Stimulated activated naive CD4-positive, alpha-beta T cell treated with Interleukin-2 at 50 U/mL for 16 hours (primary cell): ENCODE measurements around the gene SLC2A4.
A peak's percentile ranks its signal among the peaks of the same experiment; 100 is the strongest.

Experiments used
- DNase-seq: peaks from one replicate; lab custom pipeline; 2025; lab: John Stamatoyannopoulos, UW

The SLC2A4 gene

GRCh38 chr17:7279448-7279847 is 2.1 kb upstream of the SLC2A4 start:
- no peak for DNase-seq

DNA sequence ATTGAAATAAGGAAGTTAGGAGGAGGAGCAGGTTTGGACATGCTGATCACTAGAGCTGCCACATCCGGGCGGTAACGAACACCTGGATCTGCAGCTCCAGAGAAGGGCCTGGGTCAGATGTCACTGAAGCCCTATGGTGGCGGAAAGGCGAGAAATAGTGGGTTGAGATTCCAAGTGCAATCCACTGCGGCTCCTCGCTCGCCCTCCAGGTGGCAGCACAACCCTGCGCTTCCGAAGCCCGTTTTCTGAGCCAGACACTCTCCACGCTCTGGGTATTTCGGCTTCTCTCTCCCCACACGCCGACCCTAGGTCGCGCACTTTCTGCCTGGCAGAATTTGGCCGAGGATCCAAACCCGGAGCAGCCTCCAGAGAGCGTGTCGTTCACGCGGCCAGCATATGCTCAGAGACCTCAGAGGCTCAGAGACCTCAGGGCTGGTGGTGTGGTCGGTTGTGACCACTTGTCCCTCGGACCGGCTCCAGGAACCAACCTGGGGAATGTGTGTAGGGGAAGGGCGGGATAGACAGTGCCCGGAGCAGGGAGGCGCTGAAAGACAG is 922 bp upstream of the SLC2A4 start:
- peak; percentile 80 for DNase-seq

DNA sequence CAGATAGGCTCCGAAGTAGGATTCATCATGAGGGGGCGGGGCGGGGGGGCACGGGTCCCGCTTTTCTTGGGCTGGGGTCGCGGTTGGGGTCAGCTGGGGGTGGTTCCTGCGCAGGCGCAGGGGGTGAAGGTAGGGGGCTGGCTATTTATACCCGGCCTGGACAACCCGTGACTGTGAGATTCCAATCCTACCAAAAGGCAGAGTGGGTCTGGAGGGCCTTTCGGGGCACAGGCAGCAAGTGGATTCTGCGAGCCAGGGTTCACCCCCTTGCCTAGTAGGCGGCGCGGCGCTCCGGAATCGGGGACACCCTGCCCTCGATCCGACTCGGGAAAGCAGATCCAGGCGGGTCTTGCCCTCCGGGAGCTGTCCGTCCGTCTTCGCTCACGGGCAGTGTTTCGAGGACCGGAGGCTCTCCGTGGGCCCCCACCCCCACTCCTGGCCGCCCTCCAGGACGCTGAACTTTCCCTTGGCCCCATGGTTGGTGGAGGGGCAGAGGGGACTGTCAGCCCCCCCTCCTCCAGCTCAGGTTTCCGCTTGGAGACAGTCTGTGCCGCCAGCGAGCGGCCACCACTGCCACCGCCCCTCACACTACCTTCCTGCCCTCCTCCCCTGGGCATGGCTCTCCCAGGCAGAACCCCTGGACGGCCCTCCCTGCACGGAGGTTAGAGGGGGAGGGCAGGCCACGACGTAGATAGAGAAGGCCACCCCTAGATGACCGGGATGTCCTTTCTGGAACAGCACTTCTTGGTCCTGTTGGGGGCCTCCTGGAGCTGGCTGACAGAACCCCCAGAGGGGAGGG is 634 bp downstream of the SLC2A4 start:
- DNase-seq, result no peak

DNA sequence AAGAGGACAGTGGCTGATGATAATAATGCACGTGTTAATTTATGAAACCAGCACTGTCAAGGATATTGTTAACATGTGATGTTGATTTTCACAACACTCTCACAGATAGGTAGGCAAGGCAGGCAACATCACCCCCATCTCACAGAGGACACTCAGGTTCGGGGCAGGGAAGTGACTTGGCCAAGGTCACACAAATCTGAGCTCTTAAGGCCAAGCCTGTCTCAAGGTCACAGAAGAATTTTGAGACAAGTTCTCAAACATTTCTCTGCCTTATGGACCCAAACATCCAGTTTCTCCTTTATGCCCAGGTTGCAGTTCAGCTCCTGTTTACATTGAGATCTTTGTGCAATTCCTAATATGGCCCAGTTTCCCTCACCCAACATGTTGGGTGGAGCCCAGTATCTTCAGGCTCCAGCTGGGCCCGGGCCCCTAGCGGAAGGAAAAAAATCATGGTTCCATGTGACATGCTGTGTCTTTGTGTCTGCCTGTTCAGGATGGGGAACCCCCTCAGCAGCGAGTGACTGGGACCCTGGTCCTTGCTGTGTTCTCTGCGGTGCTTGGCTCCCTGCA is 1.3 kb downstream of the SLC2A4 start:
- DNase-seq, result no peak

DNA sequence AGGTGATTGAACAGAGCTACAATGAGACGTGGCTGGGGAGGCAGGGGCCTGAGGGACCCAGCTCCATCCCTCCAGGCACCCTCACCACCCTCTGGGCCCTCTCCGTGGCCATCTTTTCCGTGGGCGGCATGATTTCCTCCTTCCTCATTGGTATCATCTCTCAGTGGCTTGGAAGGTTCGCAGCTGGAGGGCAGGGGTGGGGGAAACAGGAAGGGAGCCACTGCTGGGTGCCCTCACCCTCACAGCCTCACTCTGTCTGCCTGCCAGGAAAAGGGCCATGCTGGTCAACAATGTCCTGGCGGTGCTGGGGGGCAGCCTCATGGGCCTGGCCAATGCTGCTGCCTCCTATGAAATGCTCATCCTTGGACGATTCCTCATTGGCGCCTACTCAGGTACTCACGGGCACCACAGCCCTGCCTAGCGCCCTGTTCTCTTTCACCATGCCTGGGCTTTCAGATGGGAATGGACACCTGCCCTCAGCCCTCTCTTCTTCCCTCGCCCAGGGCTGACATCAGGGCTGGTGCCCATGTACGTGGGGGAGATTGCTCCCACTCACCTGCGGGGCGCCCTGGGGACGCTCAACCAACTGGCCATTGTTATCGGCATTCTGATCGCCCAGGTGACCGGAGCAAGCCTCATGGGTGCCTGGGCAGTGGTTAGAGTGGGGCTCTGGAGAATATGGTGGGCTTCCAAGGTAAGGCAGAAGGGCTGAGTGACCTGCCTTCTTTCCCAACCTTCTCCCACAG is 2.1 kb downstream of the SLC2A4 start:
- no peak for DNase-seq

DNA sequence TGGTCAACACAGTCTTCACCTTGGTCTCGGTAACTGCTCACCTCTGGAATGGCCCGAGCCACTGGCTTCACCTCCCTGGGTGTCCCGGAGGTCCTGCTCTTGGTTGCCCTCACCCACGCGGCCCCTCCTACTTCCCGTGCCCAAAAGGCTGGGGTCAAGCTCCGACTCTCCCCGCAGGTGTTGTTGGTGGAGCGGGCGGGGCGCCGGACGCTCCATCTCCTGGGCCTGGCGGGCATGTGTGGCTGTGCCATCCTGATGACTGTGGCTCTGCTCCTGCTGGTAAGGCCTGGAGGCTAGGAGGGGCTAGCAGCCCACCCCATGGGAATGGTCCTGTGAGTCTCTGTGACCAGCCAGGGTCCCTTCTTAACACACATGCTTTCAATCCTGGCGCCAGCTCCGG is 3.4 kb downstream of the SLC2A4 start:
- DNase-seq, result no peak

- no peak for DNase-seq
Observed at GRCh38 chr17:7285679-7286078, 4.2 kb downstream of the SLC2A4 start.

DNA sequence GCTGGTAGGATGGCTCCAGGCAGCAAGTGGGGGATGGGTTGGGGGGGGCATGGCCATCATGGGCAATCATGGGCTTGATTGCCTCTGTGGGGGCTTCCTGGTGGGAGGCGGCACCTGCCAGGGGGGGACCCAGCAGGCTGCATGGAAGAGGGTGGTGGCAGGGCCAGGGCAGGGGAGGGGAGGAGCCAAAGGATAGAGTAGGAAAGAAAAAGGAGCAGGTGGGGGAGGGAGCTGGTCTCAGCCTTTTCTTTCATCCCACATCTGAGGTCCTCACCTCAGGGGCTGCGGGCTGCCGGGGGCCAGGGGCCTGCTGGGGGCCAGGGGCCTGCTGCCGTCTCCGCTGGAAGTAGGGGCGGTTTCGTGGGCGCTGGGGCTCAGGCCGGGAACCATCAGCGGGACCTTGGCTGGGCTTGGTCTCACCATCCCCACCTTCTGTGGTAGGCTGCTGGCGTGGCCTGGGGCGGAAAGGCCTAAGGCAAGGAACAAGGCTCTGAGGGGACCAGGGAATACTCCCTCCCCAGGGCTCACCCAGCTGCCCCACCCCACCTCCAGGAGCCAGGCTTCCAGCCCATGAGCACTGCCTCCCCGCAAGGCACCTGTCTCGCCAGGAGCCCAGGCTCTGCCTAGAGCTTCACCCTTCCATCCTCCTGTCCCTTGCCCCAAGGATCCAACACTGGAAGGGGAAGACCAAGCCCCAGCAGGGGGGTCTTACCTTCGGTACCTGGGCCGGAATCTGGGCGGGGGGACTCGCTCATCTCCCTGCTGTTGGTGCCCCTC is 7.9 kb downstream of the SLC2A4 start:
- DNase-seq, result no peak

- no peak for DNase-seq
Observed at GRCh38 chr17:7290166-7290565, 8.6 kb downstream of the SLC2A4 start.

DNA sequence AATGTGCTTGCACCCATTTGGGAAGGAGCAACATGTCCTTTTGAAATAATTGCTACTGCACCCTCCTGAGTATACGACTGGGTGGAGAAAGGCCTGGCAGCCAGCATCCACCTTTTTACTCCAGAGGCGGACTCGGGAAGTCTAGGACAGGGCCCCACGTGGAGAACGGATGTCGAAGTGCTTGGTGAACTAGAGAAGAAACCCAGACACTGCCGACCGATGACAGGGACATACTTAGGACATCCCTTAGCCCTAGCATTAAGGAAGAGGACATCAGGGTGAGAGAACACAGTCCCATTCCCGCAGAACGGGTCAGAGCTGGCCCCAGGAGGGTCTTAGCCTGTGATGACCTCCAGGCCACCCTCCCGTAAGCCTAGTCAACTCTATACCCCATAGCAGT is 9.2 kb downstream of the SLC2A4 start:
- DNase-seq, result no peak

DNA sequence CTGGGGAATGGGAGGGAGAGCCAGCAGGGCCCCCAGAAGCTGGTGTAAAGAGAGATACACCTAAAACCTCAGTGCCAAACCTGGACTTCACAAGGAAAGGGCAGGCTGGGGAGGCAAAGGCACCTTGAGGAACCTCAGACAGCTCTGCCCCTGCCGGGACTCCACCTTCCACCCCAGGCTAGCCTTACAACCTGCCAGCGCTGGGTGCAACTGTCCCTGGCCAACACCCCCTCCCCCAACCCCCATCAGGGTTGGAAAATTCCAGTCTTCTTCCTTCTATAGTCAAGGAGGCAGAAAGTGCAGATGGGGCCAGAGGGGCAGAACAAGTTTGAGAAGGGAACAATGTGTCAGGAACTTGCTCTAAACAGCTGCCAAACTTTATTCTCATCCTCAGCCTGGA is 10.7 kb downstream of the SLC2A4 start:
- DNase-seq, result no peak

DNA sequence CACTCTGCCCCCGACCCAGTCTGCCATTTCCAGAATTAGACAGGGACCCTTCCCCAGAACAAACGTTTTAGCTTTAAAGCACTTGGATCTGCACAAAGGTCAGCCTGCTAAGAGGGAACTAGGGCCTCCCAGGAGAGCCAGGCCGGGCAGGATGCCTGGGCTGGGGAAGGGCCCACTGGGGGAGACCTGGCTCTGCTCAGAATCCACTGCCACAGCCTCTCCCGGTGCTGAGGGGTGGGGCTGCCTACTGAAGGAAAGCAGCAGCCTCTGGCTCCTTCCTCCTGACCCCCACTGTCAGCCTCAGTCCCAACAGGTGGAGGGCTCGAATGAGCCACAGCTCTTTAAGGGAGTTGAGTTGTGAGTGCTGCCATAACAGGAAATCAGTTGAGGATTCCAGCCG is 11.2 kb downstream of the SLC2A4 start:
- DNase-seq, result no peak

DNA sequence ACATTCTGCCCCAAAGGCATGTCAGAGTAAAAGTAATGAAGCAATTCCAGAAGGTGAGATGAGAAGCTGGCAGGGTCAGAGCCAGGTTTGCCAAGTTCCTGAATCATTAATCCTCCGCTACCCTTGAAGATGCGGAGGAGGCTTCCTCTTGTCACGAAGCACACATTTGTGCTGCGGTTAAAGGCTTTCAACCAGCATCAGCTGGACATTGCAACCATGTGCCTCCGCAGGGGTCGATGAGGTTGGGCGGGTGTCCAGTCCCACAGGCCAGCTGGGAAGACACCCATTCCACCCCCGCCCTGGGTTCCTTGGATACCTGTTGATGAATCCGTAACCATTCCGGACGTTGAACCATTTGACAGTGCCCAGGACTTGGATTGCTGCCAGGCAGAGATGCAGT is 11.6 kb downstream of the SLC2A4 start:
- no peak for DNase-seq

GRCh38 chr17:7293816-7294613 is 12.5 kb downstream of the SLC2A4 start:
- no peak for DNase-seq

DNA sequence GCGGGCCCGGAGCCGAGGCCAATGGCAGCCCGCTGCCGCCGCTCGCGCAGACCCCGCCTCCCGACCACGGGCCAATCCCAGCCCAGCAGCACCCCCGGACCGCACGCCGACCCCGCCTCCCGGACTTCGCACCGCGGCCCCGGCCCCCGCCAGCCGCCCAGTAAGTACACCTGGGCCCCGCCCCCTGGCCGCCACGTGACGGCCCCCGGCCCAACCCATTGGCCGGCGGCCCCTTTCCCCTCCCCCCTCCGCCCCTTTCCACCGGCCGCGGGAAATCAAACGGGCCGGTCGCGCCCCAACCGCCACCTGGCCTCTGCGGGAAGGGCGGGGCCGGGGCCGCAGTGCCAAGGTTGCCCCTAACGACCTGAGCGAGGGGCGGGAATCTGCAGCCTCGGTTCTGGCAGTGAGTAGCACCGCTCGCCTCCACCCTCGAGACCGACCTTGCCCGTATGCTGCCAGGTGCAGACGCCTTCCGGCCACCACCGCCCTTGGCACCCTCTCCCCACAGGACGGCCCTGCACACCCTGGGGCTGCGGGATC is 13.2 kb downstream of the SLC2A4 start, which contains the start of gene YBX2:
YBX2 (minus strand) TSS at position 26 of the 540 bp plus-strand sequence. CDS start 139 bp downstream, outside the sequence.
- peak; percentile 75 for DNase-seq

DNA sequence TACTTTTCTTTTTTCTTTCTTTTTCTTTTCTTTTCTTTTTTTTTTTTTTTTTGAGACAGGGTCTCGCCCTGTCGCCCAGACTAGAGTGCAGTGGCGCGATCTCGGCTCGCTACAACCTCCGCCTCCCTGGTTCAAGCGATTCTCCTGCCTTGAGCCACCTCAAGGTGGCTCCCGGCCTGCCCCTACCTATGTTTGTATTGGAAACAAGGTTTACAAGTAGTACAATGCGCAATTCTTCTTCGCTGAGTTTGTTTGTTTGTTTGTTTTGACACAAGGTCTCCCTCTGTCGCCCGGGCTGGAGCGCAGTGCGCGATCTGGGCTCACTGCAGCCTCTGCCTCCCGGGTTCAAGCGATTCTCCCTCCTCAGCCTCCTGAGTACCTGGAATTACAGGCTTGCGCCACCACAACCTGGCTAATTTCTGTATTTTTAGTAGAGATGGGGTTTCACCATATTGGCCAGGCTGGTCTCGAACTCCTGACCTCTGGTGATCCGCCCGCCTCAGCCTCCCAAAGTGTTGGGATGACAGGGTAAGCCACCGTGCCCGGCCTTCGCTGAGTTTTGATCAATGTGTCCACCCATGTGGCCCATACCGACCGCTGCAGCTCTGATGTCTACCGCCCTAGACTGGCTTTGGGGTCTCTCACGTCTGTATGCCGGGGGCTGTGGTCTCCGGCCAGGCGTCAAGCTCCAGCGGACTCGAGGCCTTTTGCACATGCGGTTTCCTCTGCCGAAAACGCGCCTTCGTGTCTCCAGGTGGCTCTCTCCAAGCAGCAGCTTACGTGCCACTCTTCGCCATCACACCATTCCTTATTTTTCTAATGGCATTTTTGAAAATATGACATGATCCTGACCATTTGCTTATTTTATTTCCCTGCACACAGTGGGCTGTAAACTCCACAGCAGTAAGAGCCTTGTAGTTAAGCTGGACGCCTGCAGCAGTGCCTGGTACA is 14.0 kb downstream of the SLC2A4 start:
- DNase-seq, result no peak

GRCh38 chr17:7296189-7296861 is 14.8 kb downstream of the SLC2A4 start:
- DNase-seq, result peak; percentile 56

DNA sequence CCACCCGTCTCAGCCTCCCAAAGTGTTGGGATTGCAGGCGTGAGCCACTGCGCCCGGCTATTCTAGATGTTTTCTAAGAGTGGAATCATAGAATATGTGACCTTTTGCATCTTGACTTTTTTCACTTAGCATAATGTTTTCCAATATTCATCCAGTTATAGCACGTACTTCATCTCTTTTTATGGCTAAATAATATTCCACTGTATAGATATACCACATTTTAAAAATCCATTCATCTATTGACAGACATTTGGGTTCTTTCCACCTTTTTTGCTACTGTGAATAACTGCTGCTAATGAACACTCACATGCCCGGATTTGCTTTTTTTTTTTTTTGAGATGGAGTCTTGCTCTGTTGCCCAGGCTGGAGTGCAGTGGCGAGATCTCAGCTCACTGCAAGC is 22.7 kb downstream of the SLC2A4 start:
- no peak for DNase-seq
